Lower lobe of right lung (tissue), 2 donors: ENCODE results near the gene CYP27B1. TPM values are rescaled to one million over a fixed set of nuclear protein-coding genes. Genes with fewer than 3 reads are reported as not detected.

Source experiments
- ATAC-seq, 2 donors: fragments of 200-7000 bp; cut with Tn5 transposase; one replicate each; pipeline ENCODE4 v1.9.1; 2020 to 2022; ENCODE audit warnings: mild to moderate bottlenecking in 2 of 2, moderate library complexity in 2 of 2
- DNase-seq: peaks from one replicate; pipeline ENCODE4 v3.0.0-alpha.2; 2020
- H3K27ac ChIP-seq: fragments of 200-600 bp; one replicate; pipeline ENCODE4 v1.8.0; 2022
- H3K27me3 ChIP-seq: fragments of 200-600 bp; one replicate; pipeline ENCODE4 v1.8.0; 2022; ENCODE audit warnings: low read depth
- H3K36me3 ChIP-seq: fragments of 200-600 bp; one replicate; pipeline ENCODE4 v1.8.0; 2022; ENCODE audit warnings: mild to moderate bottlenecking
- H3K4me1 ChIP-seq: fragments of 200-600 bp; one replicate; pipeline ENCODE4 v1.8.0; 2022
- H3K4me3 ChIP-seq: fragments of 200-600 bp; one replicate; pipeline ENCODE4 v1.8.0; 2022; ENCODE audit warnings: mild to moderate bottlenecking
- H3K9me3 ChIP-seq: fragments of 200-600 bp; one replicate; pipeline ENCODE4 v1.8.0; 2022
- intact Hi-C: fragments of 100-400 bp; cut with DNase I; formaldehyde crosslinking; loops from one replicate; pipeline ENCODE4 v1.11.0; 2022
- total RNA-seq: library from RNA; stranded (reverse); fragmentation: NEBNext Ultra II Directional; extraction: Animal tissue kit (Norgen Biotek cat#: 25700); gene quantifications from one replicate; pipeline ENCODE4 v1.2.1, GENCODE V29; 2021
- TF ChIP-seq, protein P1 (sequence below): fragments of 200-600 bp; IDR thresholded peaks from one replicate; pipeline ENCODE4 v1.8.0; 2022; ENCODE audit warnings: antibody characterized with exemption, mild to moderate bottlenecking
- donor health status: DM: no; HTN: yes; CAD: no; lungs with severe emphysema.

Gene CYP27B1
- total RNA-seq, 1 donor from 2014 or later: 1.1 TPM

GRCh38 chr12:57726151-57726883 lies 40.6 kb downstream of the CYP27B1 start:
- DNase-seq (peak; percentile 84), ATAC-seq (peak; percentile 86 to 87)
- peak overlapping the region; percentile 75 for H3K4me3 ChIP-seq
- H3K9me3 ChIP-seq: no peaks in the 10 kb centered on the region
- peak overlapping the region; percentile 60 for H3K27ac ChIP-seq
- intact Hi-C loops: no loop called here
- TF ChIP-seq, protein P1, sequence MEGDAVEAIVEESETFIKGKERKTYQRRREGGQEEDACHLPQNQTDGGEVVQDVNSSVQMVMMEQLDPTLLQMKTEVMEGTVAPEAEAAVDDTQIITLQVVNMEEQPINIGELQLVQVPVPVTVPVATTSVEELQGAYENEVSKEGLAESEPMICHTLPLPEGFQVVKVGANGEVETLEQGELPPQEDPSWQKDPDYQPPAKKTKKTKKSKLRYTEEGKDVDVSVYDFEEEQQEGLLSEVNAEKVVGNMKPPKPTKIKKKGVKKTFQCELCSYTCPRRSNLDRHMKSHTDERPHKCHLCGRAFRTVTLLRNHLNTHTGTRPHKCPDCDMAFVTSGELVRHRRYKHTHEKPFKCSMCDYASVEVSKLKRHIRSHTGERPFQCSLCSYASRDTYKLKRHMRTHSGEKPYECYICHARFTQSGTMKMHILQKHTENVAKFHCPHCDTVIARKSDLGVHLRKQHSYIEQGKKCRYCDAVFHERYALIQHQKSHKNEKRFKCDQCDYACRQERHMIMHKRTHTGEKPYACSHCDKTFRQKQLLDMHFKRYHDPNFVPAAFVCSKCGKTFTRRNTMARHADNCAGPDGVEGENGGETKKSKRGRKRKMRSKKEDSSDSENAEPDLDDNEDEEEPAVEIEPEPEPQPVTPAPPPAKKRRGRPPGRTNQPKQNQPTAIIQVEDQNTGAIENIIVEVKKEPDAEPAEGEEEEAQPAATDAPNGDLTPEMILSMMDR: peak; percentile 77
- peaks cover 9% of the 10 kb centered on the region for H3K36me3 ChIP-seq
- H3K27me3 ChIP-seq: peaks cover 4% of the 10 kb centered on the region
- H3K4me1 ChIP-seq: peaks cover 8% of the 10 kb centered on the region

- DNase-seq (no peak), ATAC-seq (no peak)
- Histone ChIP-seq H3K4me3 (peak overlapping the region; percentile 75), H3K27me3 (peaks cover 1% of the 10 kb centered on the region), H3K27ac (peak overlapping the region; percentile 60), H3K9me3 (no peaks in the 10 kb centered on the region), H3K4me1 (peaks cover 8% of the 10 kb centered on the region), H3K36me3 (peaks cover 13% of the 10 kb centered on the region)
- TF ChIP-seq, protein P1: no peak
- intact Hi-C loops: no loop called here
These were observed 41.1 kb downstream of the CYP27B1 start for GRCh38 chr12:57725851-57726150.

GRCh38 chr12:57724936-57725740 lies 41.7 kb downstream of the CYP27B1 start:
- Histone ChIP-seq H3K27me3 (no peaks in the 10 kb centered on the region), H3K9me3 (no peaks in the 10 kb centered on the region), H3K4me1 (peaks cover 8% of the 10 kb centered on the region), H3K27ac (no peak overlapping the region), H3K4me3 (no peak overlapping the region), H3K36me3 (peaks cover 20% of the 10 kb centered on the region)
- ATAC-seq (no peak), DNase-seq (no peak)
- TF ChIP-seq, protein P1: no peak
- intact Hi-C loops: no loop called here

- TF ChIP-seq, protein P1: no peak
- Histone ChIP-seq H3K36me3 (peaks cover 29% of the 10 kb centered on the region), H3K9me3 (no peaks in the 10 kb centered on the region), H3K4me1 (peaks cover 8% of the 10 kb centered on the region), H3K4me3 (no peak overlapping the region), H3K27ac (no peak overlapping the region), H3K27me3 (no peaks in the 10 kb centered on the region)
- intact Hi-C loops: no loop called here
- ATAC-seq (no peak), DNase-seq (no peak)
These were observed 42.6 kb downstream of the CYP27B1 start for GRCh38 chr12:57724003-57724935.

- no peak overlapping the region for H3K4me3 ChIP-seq
- ATAC-seq (no peak), DNase-seq (no peak)
- H3K27me3 ChIP-seq: no peaks in the 10 kb centered on the region
- peaks cover 35% of the 10 kb centered on the region for H3K36me3 ChIP-seq
- TF ChIP-seq, protein P1: no peak
- peaks cover 8% of the 10 kb centered on the region for H3K4me1 ChIP-seq
- H3K9me3 ChIP-seq: no peaks in the 10 kb centered on the region
- H3K27ac ChIP-seq: no peak overlapping the region
- intact Hi-C loops: no loop called here
These were observed 43.3 kb downstream of the CYP27B1 start for GRCh38 chr12:57723630-57723962.
